SH-SY5Y (cell line): ENCODE data around the gene OGN.

Experiments
- GATA2 ChIP-seq: IDR thresholded peaks from 2 replicates; pipeline ENCODE4 v1.6.1; 2011; ENCODE audit warnings: mild to moderate bottlenecking, low read depth, low read length
- GATA3 ChIP-seq: IDR thresholded peaks from 2 replicates; pipeline ENCODE4 v1.6.1; 2011; ENCODE audit warnings: low read depth, mild to moderate bottlenecking, low read length, moderate library complexity

- no peak for TF ChIP-seq GATA3
- TF ChIP-seq GATA2 = no peak
Measured at GRCh38 chr9:92369075-92369474, 35.3 kb downstream of the OGN start.
